Esophagus muscularis mucosa (tissue), 3 donors: ENCODE data around the gene PCBP4.

Source experiments
- CTCF ChIP-seq, 3 experiments: fragments of 200-600 bp in 2 of 3; fragments of 450-650 bp in 1 of 3; sonication (generic) in 2 of 3; IDR thresholded peaks; one replicate each; pipeline ENCODE4 v1.5.1; 2017 to 2019; ENCODE audit warnings: antibody characterized with exemption in 3 of 3, mild to moderate bottlenecking in 2 of 3, moderate library complexity in 1 of 3
- POLR2A ChIP-seq: fragments of 450-650 bp; IDR thresholded peaks from one replicate; pipeline ENCODE4 v1.6.1; 2017; ENCODE audit warnings: antibody characterized with exemption, moderate library complexity, mild to moderate bottlenecking, low read depth

- TF ChIP-seq CTCF (IDR thresholded peaks at IDR 0.05) = no peak
- no peak for TF ChIP-seq POLR2A
Measured at GRCh38 chr3:51931756-51932155, 35.5 kb downstream of the PCBP4 start.
